ENCODE results near the gene UTY. TPM values are rescaled to one million over a fixed set of nuclear protein-coding genes. Genes with fewer than 3 reads are reported as not detected.

Gene UTY
- total RNA-seq: 31.9 TPM
- long read RNA-seq, full-length matches to known transcripts: 7 of 31 reads
- long read RNA-seq, partial matches to known transcripts: 3 of 31 reads
- long read RNA-seq, other reads (novel, unspliced or antisense): 21 of 31 reads

DNA sequence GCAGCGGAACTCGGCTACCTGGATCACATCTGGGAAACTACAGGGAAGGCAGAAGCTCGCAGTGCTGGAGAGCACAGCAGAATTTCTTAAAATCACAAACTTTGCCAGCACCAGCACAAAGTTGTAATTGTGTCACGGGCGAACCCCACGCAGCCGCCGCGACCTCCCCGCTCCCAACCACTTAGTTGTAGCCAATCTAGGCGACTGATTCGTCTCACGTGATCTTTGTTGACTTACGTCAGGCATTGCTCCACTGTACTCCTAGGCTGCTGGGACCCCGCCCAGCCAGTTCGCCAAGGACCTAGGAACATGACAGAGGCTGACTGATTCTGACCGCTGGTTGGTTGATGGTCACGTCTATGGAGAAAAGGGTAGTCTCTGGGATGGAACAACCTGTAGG is at the start of gene UTY:
UTY (minus strand) TSS at position 206 of the 400 bp plus-strand sequence. CDS start 368 bp downstream, outside the sequence.
- H3K27me3 ChIP-seq: no peaks in the 10 kb centered on the region
- no peaks in the 10 kb centered on the region for H3K4me1 ChIP-seq
- DNase-seq: peak; percentile 88
- intact Hi-C loops (cut with DNase I): no loop called here
- no peaks in the 10 kb centered on the region for H3K9me3 ChIP-seq
- H3K27ac ChIP-seq: peak within 1 kb of the TSS; percentile 97
- peak; percentile 97 for ATAC-seq
- no peaks in the 10 kb centered on the region for H3K36me3 ChIP-seq
- TF ChIP-seq CTCF (IDR thresholded peaks at IDR 0.05): no peak
- peak within 1 kb of the TSS; percentile 65 for H3K4me3 ChIP-seq

- no peak overlapping the region for H3K27ac ChIP-seq
- no peaks in the 10 kb centered on the region for H3K9me3 ChIP-seq
- DNase-seq (no peak), ATAC-seq (no peak)
- no peaks in the 10 kb centered on the region for H3K4me1 ChIP-seq
- H3K27me3 ChIP-seq: no peaks in the 10 kb centered on the region
- H3K36me3 ChIP-seq: no peaks in the 10 kb centered on the region
- intact Hi-C loops (cut with DNase I): no loop called here
- TF ChIP-seq CTCF (IDR thresholded peaks at IDR 0.05): no peak
- H3K4me3 ChIP-seq: no peak overlapping the region
Observed at GRCh38 chrY:13520474-13520873, 40.6 kb upstream of the UTY start.

GRCh38 chrY:13501215-13501614 is 21.4 kb upstream of the UTY start:
- DNase-seq: no peak
- Histone ChIP-seq H3K27me3 (no peaks in the 10 kb centered on the region), H3K4me3 (no peak overlapping the region), H3K4me1 (no peaks in the 10 kb centered on the region), H3K9me3 (no peaks in the 10 kb centered on the region), H3K27ac (no peak overlapping the region), H3K36me3 (no peaks in the 10 kb centered on the region)
- no peak for TF ChIP-seq CTCF (IDR thresholded peaks at IDR 0.05)
- ATAC-seq: no peak
- intact Hi-C loops (cut with DNase I): no loop called here

DNA sequence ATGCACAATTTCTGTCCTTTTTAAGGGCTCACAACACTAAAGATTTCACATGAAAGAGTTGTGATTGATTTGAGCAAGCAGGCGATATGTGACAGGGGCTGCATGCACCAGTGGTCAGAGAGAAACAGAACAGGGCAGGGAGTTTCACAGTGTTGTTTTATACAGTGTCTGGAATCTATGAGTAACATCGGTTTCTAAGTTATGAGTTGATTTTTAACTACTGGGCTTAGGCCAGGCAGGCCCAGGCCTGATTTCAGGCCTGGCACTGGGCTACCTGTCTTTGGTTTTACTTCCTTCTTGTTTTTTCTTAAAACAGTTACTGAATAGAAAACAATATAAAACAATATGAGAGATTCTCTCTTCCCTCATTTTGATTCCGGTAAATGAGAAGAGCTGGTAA is 13.9 kb upstream of the UTY start:
- Histone ChIP-seq H3K4me1 (no peaks in the 10 kb centered on the region), H3K27ac (no peak overlapping the region), H3K27me3 (no peaks in the 10 kb centered on the region), H3K4me3 (no peak overlapping the region), H3K9me3 (no peaks in the 10 kb centered on the region), H3K36me3 (no peaks in the 10 kb centered on the region)
- ATAC-seq (no peak), DNase-seq (no peak)
- intact Hi-C loops (cut with DNase I): no loop called here
- TF ChIP-seq CTCF (IDR thresholded peaks at IDR 0.05): no peak

DNA sequence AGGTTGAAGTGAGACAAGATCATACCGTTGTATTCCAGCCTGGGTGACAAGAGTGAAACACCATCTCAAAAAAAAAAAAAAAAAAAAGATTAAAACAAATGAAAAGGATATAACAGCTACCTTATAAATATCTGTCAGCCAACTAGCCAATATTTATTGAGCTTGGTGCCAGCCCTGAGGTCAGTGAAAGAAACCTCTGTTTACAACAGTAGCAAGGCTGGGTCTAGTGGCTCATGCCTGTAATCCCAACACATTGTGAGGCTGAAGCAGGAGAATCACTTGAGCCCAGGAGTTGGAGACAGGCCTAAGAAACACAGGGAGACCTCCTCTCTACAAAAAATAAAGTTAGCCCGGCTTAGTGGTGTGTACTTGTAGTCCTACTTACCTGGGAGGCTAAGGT is 12.6 kb upstream of the UTY start:
- H3K9me3 ChIP-seq: no peaks in the 10 kb centered on the region
- no peak for ATAC-seq
- no peak overlapping the region for H3K27ac ChIP-seq
- DNase-seq: no peak
- no peaks in the 10 kb centered on the region for H3K27me3 ChIP-seq
- no peaks in the 10 kb centered on the region for H3K4me1 ChIP-seq
- intact Hi-C loops (cut with DNase I): no loop called here
- H3K36me3 ChIP-seq: no peaks in the 10 kb centered on the region
- H3K4me3 ChIP-seq: no peak overlapping the region
- no peak for TF ChIP-seq CTCF (IDR thresholded peaks at IDR 0.05)

- no peak overlapping the region for H3K4me3 ChIP-seq
- H3K27me3 ChIP-seq: no peaks in the 10 kb centered on the region
- intact Hi-C loops (cut with DNase I): no loop called here
- H3K27ac ChIP-seq: no peak overlapping the region
- no peaks in the 10 kb centered on the region for H3K4me1 ChIP-seq
- DNase-seq (no peak), ATAC-seq (no peak)
- no peak for TF ChIP-seq CTCF (IDR thresholded peaks at IDR 0.05)
- no peaks in the 10 kb centered on the region for H3K9me3 ChIP-seq
- H3K36me3 ChIP-seq: no peaks in the 10 kb centered on the region
Observed at GRCh38 chrY:13488738-13489137, 8.9 kb upstream of the UTY start.

Measured in upper lobe of right lung (tissue), 1 donor.